ENCODE data around the gene PROZ.

- TF ChIP-seq CTCF (IDR thresholded peaks at IDR 0.05) (no peak), EP300 (IDR thresholded peaks at IDR 0.05) (no peak), POLR2AphosphoS5 (IDR thresholded peaks at IDR 0.05) (no peak), POLR2A (IDR thresholded peaks at IDR 0.05) (no peak)
Measured at GRCh38 chr13:113161433-113161832, 3.0 kb downstream of the PROZ start.

All from upper lobe of left lung (tissue), 4 donors.